GM12878 (cell line): ENCODE measurements around the gene RBMS3. TPM values are rescaled to one million over a fixed set of nuclear protein-coding genes. Genes with fewer than 3 reads are reported as not detected.

Experiments used
- ATAC-seq: fragments of 200-7000 bp; cut with Tn5 transposase; 3 replicates; pipeline ENCODE4 v1.9.1; 2020; ENCODE audit warnings: mild to moderate bottlenecking, moderate library complexity
- BruUV-seq: library from RNA; stranded (reverse); fragments of 400-500 nt; replicated peaks from 2 replicates; lab custom pipeline; 2021; lab: Mats Ljungman, UMichigan
- CTCF ChIA-PET: fragments of 300-600 bp; sonication (Branson Sonifier 250); formaldehyde crosslinking; extraction: SDS; loops from one replicate; lab custom pipeline; 2021; ENCODE audit warnings: inconsistent platforms; lab: Yijun Ruan, JAX
- POLR2A ChIA-PET: fragments of 350-600 bp; formaldehyde crosslinking; extraction: SDS; loops from one replicate; lab custom pipeline; 2021; ENCODE audit warnings: inconsistent platforms; lab: Charles Lee
- RAD21 ChIA-PET: fragments of 300-600 bp; sonication (Branson Sonifier 250); formaldehyde crosslinking; loops from one replicate; lab custom pipeline; 2023; ENCODE audit warnings: antibody characterized with exemption; ENCODE audit not compliant: unreplicated experiment; lab: Charles Lee
- SMC1A ChIA-PET: fragments of 300-600 bp; sonication (Branson Sonifier 250); formaldehyde crosslinking; loops from one replicate; lab custom pipeline; 2023; ENCODE audit not compliant: unreplicated experiment, uncharacterized antibody; lab: Charles Lee
- DNase-seq: peaks from one replicate; pipeline ENCODE4 v3.0.0-alpha.2; 2011; ENCODE audit warnings: low read depth, low spot score
- FAIRE-seq: peaks from 3 replicates; lab custom pipeline; 2011; peaks lifted over from hg19 to GRCh38; lab: Jason Lieb, UNC
- H2AFZ ChIP-seq: 2 replicates; pipeline ENCODE4 v1.6.0; 2011; ENCODE audit warnings: low read depth, low read length, control low read depth; ENCODE audit not compliant: control insufficient read depth
- H3K27ac ChIP-seq: 2 replicates; pipeline ENCODE4 v1.5.1; 2011; ENCODE audit warnings: control low read depth; ENCODE audit not compliant: control insufficient read depth, insufficient read depth
- H3K27me3 ChIP-seq, 2 experiments: replicated peaks in 1 of 2; 2 replicates each; pipeline versions ENCODE4 v1.6.0 to v1.6.1; 2011; ENCODE audit warnings: low read length in 1 of 2; ENCODE audit not compliant: control insufficient read depth in 2 of 2, insufficient read depth in 2 of 2
- H3K36me3 ChIP-seq, 2 experiments: 2 replicates each; pipeline ENCODE4 v1.5.1; 2011; ENCODE audit warnings: low read length in 1 of 2; ENCODE audit not compliant: control insufficient read depth in 2 of 2, insufficient read depth in 2 of 2
- H3K4me1 ChIP-seq: 2 replicates; pipeline ENCODE4 v1.6.1; 2011; ENCODE audit warnings: mild to moderate bottlenecking, low read length, moderate library complexity, mixed read lengths; ENCODE audit not compliant: control insufficient read depth, insufficient read depth
- H3K4me2 ChIP-seq: 2 replicates; pipeline ENCODE4 v1.6.0; 2011; ENCODE audit warnings: control low read depth; ENCODE audit not compliant: control insufficient read depth, insufficient read depth
- H3K4me3 ChIP-seq: fragments of 200-600 bp; sonication (generic); 2 replicates; pipeline ENCODE4 v1.5.1; 2016
- H3K79me2 ChIP-seq: 2 replicates; pipeline ENCODE4 v1.6.0; 2011; ENCODE audit warnings: low read length; ENCODE audit not compliant: control insufficient read depth, insufficient read depth
- H3K9ac ChIP-seq: 2 replicates; pipeline ENCODE4 v1.8.0; 2011; ENCODE audit warnings: low read length, control low read depth, mixed read lengths; ENCODE audit not compliant: control insufficient read depth, insufficient read depth
- H3K9me3 ChIP-seq: replicated peaks from 3 replicates; pipeline ENCODE4 v1.5.1; 2011; ENCODE audit warnings: mild to moderate bottlenecking, low read length; ENCODE audit not compliant: control insufficient read depth, insufficient read depth
- H4K20me1 ChIP-seq: 2 replicates; pipeline ENCODE4 v1.6.0; 2011; ENCODE audit not compliant: control insufficient read depth, insufficient read depth
- BCL11A ChIP-seq: IDR thresholded peaks from 2 replicates; pipeline ENCODE4 v1.6.1; 2011; ENCODE audit warnings: low read depth, low read length
- BRCA1 ChIP-seq: IDR thresholded peaks from 2 replicates; pipeline ENCODE4 v1.6.1; 2011; ENCODE audit warnings: low read depth, low read length, improper control_type of control experiment
- CBX5 ChIP-seq: sonication (generic); IDR thresholded peaks from 2 replicates; pipeline ENCODE4 v1.6.1; 2016; ENCODE audit warnings: low read depth, moderate library complexity, mild to moderate bottlenecking, inconsistent platforms
- CEBPB ChIP-seq, 2 experiments: fragments of 150-350 bp in 1 of 2; IDR thresholded peaks; 2 replicates each; pipeline ENCODE4 v1.6.1; 2012 to 2014; ENCODE audit warnings: low read depth in 2 of 2, low read length in 2 of 2, borderline replicate concordance in 1 of 2, inconsistent platforms in 1 of 2
- CREB1 ChIP-seq: IDR thresholded peaks from 2 replicates; pipeline ENCODE4 v1.6.1; 2012; ENCODE audit warnings: low read depth, mild to moderate bottlenecking, inconsistent platforms
- DPF2 ChIP-seq: fragments of 450-650 bp; IDR thresholded peaks from 2 replicates; pipeline ENCODE4 v1.6.1; 2017; ENCODE audit warnings: mild to moderate bottlenecking
- EGR1 ChIP-seq, 2 experiments: IDR thresholded peaks; 1 replicate in 1 of 2; 2 replicates in 1 of 2; pipeline ENCODE4 v1.6.1; 2011 to 2012; ENCODE audit warnings: low read depth in 2 of 2, low read length in 2 of 2, borderline replicate concordance in 1 of 2, mild to moderate bottlenecking in 1 of 2, moderate library complexity in 1 of 2
- ESRRA ChIP-seq: IDR thresholded peaks from 2 replicates; pipeline ENCODE4 v1.6.1; 2012; ENCODE audit warnings: mild to moderate bottlenecking, low read length, improper control_type of control experiment
- EZH2 ChIP-seq: IDR thresholded peaks from 2 replicates; pipeline ENCODE4 v1.6.1; 2012; ENCODE audit warnings: low read depth, mild to moderate bottlenecking, control low read depth, inconsistent platforms, low read length, borderline replicate concordance; ENCODE audit not compliant: control insufficient read depth
- GATAD2B ChIP-seq: fragments of 450-650 bp; conservative IDR thresholded peaks from 2 replicates; pipeline ENCODE4 v1.6.1; 2017; ENCODE audit warnings: low read depth, mild to moderate bottlenecking, moderate library complexity
- HDAC2 ChIP-seq: fragments of 200-600 bp; sonication (generic); IDR thresholded peaks from 2 replicates; pipeline ENCODE4 v1.6.1; 2017
- IRF4 ChIP-seq: IDR thresholded peaks from 2 replicates; pipeline ENCODE4 v1.6.1; 2011; ENCODE audit warnings: low read depth, low read length
- MYB ChIP-seq: fragments of 150-350 bp; IDR thresholded peaks from 2 replicates; pipeline ENCODE4 v1.6.1; 2014; ENCODE audit warnings: mild to moderate bottlenecking, low read depth, low read length, borderline replicate concordance
- NFIC ChIP-seq: IDR thresholded peaks from 2 replicates; pipeline ENCODE4 v1.6.1; 2012; ENCODE audit warnings: low read depth, mild to moderate bottlenecking, inconsistent platforms, low read length, moderate library complexity
- PAX8 ChIP-seq: fragments of 450-650 bp; IDR thresholded peaks from 2 replicates; pipeline ENCODE4 v1.6.1; 2017; ENCODE audit warnings: mild to moderate bottlenecking, moderate library complexity
- RELB ChIP-seq: fragments of 450-650 bp; IDR thresholded peaks from 2 replicates; pipeline ENCODE4 v1.6.1; 2017; ENCODE audit warnings: low read depth, mild to moderate bottlenecking, moderate library complexity
- RUNX3 ChIP-seq: IDR thresholded peaks from 2 replicates; pipeline ENCODE4 v1.6.1; 2012; ENCODE audit warnings: low read length, inconsistent platforms
- SREBF2 ChIP-seq: IDR thresholded peaks from 2 replicates; pipeline ENCODE4 v1.6.1; 2012; ENCODE audit warnings: mild to moderate bottlenecking, low read length
- SUZ12 ChIP-seq: fragments of 200-600 bp; sonication (generic); IDR thresholded peaks from one replicate; pipeline ENCODE4 v1.6.1; 2018; ENCODE audit warnings: antibody characterized with exemption, mild to moderate bottlenecking; ENCODE audit not compliant: unreplicated experiment
- ZNF274 ChIP-seq: IDR thresholded peaks from one replicate; pipeline ENCODE4 v1.8.0; 2011; ENCODE audit not compliant: insufficient read length, insufficient read depth
- WGBS: methylation state at CpG from one replicate; pipeline ENCODE4 v1.1.6; 2016; ENCODE audit warnings: low lambda C conversion rate; ENCODE audit not compliant: insufficient replicate concordance, insufficient coverage; ENCODE audit errors: missing lambda C conversion rate; 5-methylcytosine and 5-hydroxymethylcytosine counted together
- in situ Hi-C: fragments of 300-500 bp; cut with MboI; formaldehyde crosslinking; loops from 9 replicates; pipeline ENCODE4 v1.14.3; 2018; ENCODE audit warnings: mixed read lengths
- intact Hi-C: fragments of 100-400 bp; cut with micrococcal nuclease; formaldehyde crosslinking; loops from one replicate; pipeline ENCODE4 v1.14.2; 2022; ENCODE audit not compliant: unreplicated experiment
- polyA plus RNA-seq, 11 experiments: library from polyadenylated mRNA; depleted of rRNA in 4 of 11; unstranded in 6 of 11; stranded (reverse) in 5 of 11; fragments of >200 nt; fragmentation: Nextera tagmentation in 4 of 11; fragmentation: Illumina TruSeq in 1 of 11; extraction: Ambion mirVana in 4 of 11; extraction: Trizol in 1 of 11; gene quantifications; 1 replicate in 1 of 11; 2 replicates in 10 of 11; pipeline versions ENCODE4 v1.2.1 to v1.2.3, GENCODE V29; 2011 to 2016; ENCODE audit warnings: inconsistent platforms in 2 of 11, missing spikeins in 2 of 11, low read depth in 1 of 11
- total RNA-seq, 4 experiments: library from RNA; depleted of rRNA in 3 of 4; stranded (reverse); fragments of >200 nt in 3 of 4; fragmentation: Illumina TruSeq in 1 of 4; extraction: Trizol in 1 of 4; gene quantifications; 2 replicates each; pipeline versions ENCODE4 v1.2.1 to v1.2.3, GENCODE V29; 2013 to 2021

RBMS3 gene
- total and polyA plus RNA-seq, 10 of the 15 experiments (the other 5 are each of a cell fraction or from before 2014, with no cell fraction given) = 0.79 to 4.7 (median 3.1) TPM

DNA sequence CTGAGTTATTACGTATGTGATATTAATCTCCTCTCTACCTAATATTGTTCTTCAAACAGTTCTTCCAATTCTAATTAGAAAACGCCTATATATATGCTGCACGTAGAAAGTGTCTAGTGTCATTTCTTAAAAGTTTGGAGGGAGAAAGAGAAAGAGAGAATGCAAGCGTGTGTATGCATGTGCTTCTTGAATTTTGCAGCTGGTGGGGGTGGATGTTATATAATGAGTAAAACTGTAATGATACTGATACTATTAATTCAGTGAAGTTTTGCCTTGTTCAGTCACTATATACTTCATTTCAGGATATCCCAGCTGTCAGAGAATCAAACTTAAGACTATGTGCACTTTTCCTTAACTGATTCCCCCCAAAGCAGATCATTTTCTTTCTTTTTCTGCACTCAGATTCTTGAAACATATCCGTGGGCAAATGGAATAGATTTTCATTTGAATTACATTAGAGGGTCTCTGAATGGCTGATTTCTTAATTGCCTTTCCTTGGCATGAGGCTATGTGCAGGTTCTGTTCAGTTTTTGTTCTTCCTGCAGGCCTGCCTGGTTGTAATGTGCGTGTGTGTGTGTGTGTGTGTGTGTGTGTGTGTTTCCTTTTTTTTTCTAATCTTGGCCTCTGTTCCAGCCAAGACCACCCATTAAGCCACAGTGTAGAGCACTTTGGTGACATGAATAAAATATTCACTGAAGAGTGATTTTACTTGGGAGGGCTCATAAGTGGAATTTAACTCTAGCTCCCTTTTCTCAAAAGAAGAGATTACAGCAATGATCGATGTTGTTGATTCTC lies 617.5 kb downstream of the RBMS3 start:
- FAIRE-seq (no peak), ATAC-seq (no peak), DNase-seq (no peak)
- H3K9me3 ChIP-seq = no peaks in the 10 kb centered on the region
- no peak for TF ChIP-seq CREB1
- TF ChIP-seq DPF2 = no peak
- no peak for TF ChIP-seq BCL11A
- TF ChIP-seq HDAC2 = no peak
- no peak for TF ChIP-seq CEBPB (IDR thresholded peaks at IDR 0.05; ENCODE audit: borderline replicate concordance in 1 of 2, low read depth in 2 of 2, low read length in 2 of 2)
- TF ChIP-seq CBX5 = no peak
- no peak for TF ChIP-seq GATAD2B
- TF ChIP-seq PAX8 = no peak
- no peak for TF ChIP-seq MYB
- no peak overlapping the region for H3K4me3 ChIP-seq
- H2AFZ ChIP-seq = no peak overlapping the region
- H4K20me1 ChIP-seq = no peaks in the 10 kb centered on the region
- POLR2A ChIA-PET = no interaction called here
- H3K4me1 ChIP-seq = no peaks in the 10 kb centered on the region
- intact Hi-C loops = no loop called here
- H3K9ac ChIP-seq = no peak overlapping the region
- SMC1A ChIA-PET = no interaction called here
- no peaks in the 10 kb centered on the region for H3K36me3 ChIP-seq
- RAD21 ChIA-PET = no interaction called here
- BruUV-seq = no TSS peak
- in situ Hi-C loops = no loop called here
- H3K4me2 ChIP-seq = no peak overlapping the region
- CTCF ChIA-PET = no interaction called here
- H3K27ac ChIP-seq = no peak overlapping the region
- H3K27me3 ChIP-seq = no peaks in the 10 kb centered on the region
- 14% methylated on average over 7 of the region's 7 CpGs for WGBS
- no peaks in the 10 kb centered on the region for H3K79me2 ChIP-seq

DNA sequence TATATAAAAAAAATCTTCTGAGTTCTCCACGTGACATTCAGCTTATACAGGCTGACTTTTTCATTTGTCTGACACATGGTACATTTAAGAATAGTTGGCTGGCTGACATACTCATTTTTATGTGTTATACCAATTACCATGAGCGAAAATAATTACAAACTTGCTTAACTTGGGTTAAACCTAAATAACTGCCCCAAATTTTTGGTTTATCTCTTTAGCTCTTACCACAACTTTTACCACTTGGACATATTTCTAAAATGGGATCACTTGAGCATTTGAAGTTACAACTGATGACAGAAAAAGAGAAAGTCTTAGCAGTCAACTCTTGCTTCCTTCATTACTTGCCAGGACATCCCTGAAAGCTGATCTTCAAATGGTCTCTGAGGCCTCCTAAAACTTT lies 618.1 kb downstream of the RBMS3 start:
- intact Hi-C loops = no loop called here
- H3K9ac ChIP-seq = no peak overlapping the region
- no peak overlapping the region for H2AFZ ChIP-seq
- ChIA-PET POLR2A (no interaction called here), RAD21 (no interaction called here)
- no peak for FAIRE-seq
- WGBS = 29% methylated on average over 2 of the region's 2 CpGs
- no peaks in the 10 kb centered on the region for H3K4me1 ChIP-seq
- H3K4me2 ChIP-seq = no peak overlapping the region
- no peak for ATAC-seq
- no peak for TF ChIP-seq HDAC2
- no peak for TF ChIP-seq IRF4
- no peak for TF ChIP-seq EZH2
- no peak for TF ChIP-seq RELB
- no peak for TF ChIP-seq BRCA1
- TF ChIP-seq ZNF274 = no peak
- no peak for TF ChIP-seq RUNX3
- no peak for TF ChIP-seq ESRRA
- no peak for TF ChIP-seq NFIC
- TF ChIP-seq EGR1 (IDR thresholded peaks at IDR 0.05; ENCODE audit: borderline replicate concordance in 1 of 2, low read depth in 2 of 2, low read length in 2 of 2) = no peak
- no peak for TF ChIP-seq SUZ12
- no peak for TF ChIP-seq SREBF2
- TF ChIP-seq, all 136 proteins: peak for 0
- Histone ChIP-seq H3K27ac (no peak overlapping the region), H3K9me3 (no peaks in the 10 kb centered on the region), H3K4me3 (no peak overlapping the region), H3K36me3 (no peaks in the 10 kb centered on the region), H3K27me3 (no peaks in the 10 kb centered on the region), H3K79me2 (no peaks in the 10 kb centered on the region), H4K20me1 (no peaks in the 10 kb centered on the region)
- no peak for DNase-seq
- BruUV-seq = no TSS peak
- ChIA-PET CTCF (no interaction called here), SMC1A (no interaction called here)
- in situ Hi-C loops = no loop called here
